C4-2B (cell line): ENCODE results near the gene ATP5MK.
"Not testable (repeated sequence)": the region's sequence is repeated elsewhere in the genome, so short reads cannot be mapped to it uniquely, and the experiment has no call there.

Experiments used
- CTCF ChIP-seq: fragments of 450-650 bp; conservative IDR thresholded peaks from 2 replicates; pipeline ENCODE4 v1.5.1; 2017; ENCODE audit warnings: mild to moderate bottlenecking
- ZFX ChIP-seq: fragments of 450-650 bp; IDR thresholded peaks from 2 replicates; pipeline ENCODE4 v1.6.1; 2017

GRCh38 chr10:103360791-103361190 lies 35.5 kb downstream of the ATP5MK start:
- TF ChIP-seq CTCF, ZFX: not testable (repeated sequence)
